HEK293T (cell line): ENCODE results near the gene CFLAR.

ENCODE experiments used
- ARNT ChIP-seq: fragments of 450-650 bp; IDR thresholded peaks from 2 replicates; pipeline ENCODE4 v1.6.1; 2017; ENCODE audit warnings: mild to moderate bottlenecking
- BHLHE40 ChIP-seq: fragments of 450-650 bp; IDR thresholded peaks from 2 replicates; pipeline ENCODE4 v1.6.1; 2016; ENCODE audit warnings: mild to moderate bottlenecking, moderate library complexity, borderline replicate concordance
- ELF4 ChIP-seq: fragments of 450-650 bp; IDR thresholded peaks from 2 replicates; pipeline ENCODE4 v1.6.1; 2017; ENCODE audit warnings: antibody characterized with exemption
- FOXA1 ChIP-seq: fragments of 450-650 bp; IDR thresholded peaks from 2 replicates; pipeline ENCODE4 v1.6.1; 2016; ENCODE audit warnings: mild to moderate bottlenecking
- FOXK2 ChIP-seq: fragments of 450-650 bp; IDR thresholded peaks from 2 replicates; pipeline ENCODE4 v1.6.1; 2016; ENCODE audit warnings: mild to moderate bottlenecking
- FOXM1 ChIP-seq: fragments of 450-650 bp; IDR thresholded peaks from 2 replicates; pipeline ENCODE4 v1.6.1; 2017; ENCODE audit warnings: mild to moderate bottlenecking, borderline replicate concordance
- L3MBTL2 ChIP-seq: fragments of 450-650 bp; conservative IDR thresholded peaks from 2 replicates; pipeline ENCODE4 v1.6.1; 2016; ENCODE audit warnings: mild to moderate bottlenecking
- NFRKB ChIP-seq: fragments of 450-650 bp; IDR thresholded peaks from 2 replicates; pipeline ENCODE4 v1.6.1; 2016; ENCODE audit warnings: mild to moderate bottlenecking, moderate library complexity
- SP1 ChIP-seq: fragments of 450-650 bp; IDR thresholded peaks from 2 replicates; pipeline ENCODE4 v1.6.1; 2017
- SUZ12 ChIP-seq: fragments of 450-650 bp; IDR thresholded peaks from 2 replicates; pipeline ENCODE4 v1.6.1; 2016; ENCODE audit warnings: mild to moderate bottlenecking
- ZNF384 ChIP-seq: fragments of 450-650 bp; IDR thresholded peaks from 2 replicates; pipeline ENCODE4 v1.6.1; 2016
- TF ChIP-seq, protein P1 (sequence below): fragments of 450-650 bp; IDR thresholded peaks from 2 replicates; pipeline ENCODE4 v1.6.1; 2016

DNA sequence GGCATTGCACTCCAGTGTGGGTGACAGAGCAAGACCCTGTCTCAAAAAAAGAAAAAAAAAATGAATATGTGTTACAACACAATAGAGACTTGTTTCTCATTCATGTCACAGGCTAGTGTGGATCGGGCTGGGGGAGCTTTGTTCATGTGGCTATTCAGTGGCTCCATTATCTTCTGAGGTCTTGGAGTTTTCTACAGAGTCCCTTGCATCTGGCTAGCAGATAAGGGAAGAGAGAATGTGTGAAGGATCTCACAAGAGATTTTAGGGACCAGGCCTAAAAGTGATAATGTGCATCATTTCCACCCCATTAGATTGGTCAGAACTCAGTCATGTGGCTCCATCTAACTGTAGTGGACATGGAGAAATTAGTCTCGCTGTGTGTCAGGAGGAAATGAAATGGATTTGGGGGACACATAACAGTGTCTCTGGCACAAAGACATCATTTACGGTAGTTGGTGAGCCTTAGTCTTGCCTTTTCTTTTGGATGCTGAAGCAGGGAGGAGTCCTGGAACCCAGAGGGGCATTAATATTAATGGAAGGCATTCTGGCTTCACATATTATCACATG is 34.6 kb downstream of the CFLAR start:
- TF ChIP-seq FOXA1 (no peak), BHLHE40 (no peak), NFRKB (no peak), SUZ12 (no peak), SP1 (no peak), ARNT (no peak), ELF4 (no peak), FOXK2 (no peak), FOXM1 (no peak), L3MBTL2 (no peak), ZNF384 (no peak)
- TF ChIP-seq, protein P1, sequence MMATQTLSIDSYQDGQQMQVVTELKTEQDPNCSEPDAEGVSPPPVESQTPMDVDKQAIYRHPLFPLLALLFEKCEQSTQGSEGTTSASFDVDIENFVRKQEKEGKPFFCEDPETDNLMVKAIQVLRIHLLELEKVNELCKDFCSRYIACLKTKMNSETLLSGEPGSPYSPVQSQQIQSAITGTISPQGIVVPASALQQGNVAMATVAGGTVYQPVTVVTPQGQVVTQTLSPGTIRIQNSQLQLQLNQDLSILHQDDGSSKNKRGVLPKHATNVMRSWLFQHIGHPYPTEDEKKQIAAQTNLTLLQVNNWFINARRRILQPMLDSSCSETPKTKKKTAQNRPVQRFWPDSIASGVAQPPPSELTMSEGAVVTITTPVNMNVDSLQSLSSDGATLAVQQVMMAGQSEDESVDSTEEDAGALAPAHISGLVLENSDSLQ = no peak
